Activated T-helper 1 cell treated with Interleukin-2 at 50 U/mL for 16 hours (primary cell): ENCODE data around the gene ALDH4A1.

ENCODE experiments used
- DNase-seq: peaks from one replicate; pipeline ENCODE4 v3.0.0-alpha.2; 2020; ENCODE audit warnings: low read depth

Gene ALDH4A1

DNA sequence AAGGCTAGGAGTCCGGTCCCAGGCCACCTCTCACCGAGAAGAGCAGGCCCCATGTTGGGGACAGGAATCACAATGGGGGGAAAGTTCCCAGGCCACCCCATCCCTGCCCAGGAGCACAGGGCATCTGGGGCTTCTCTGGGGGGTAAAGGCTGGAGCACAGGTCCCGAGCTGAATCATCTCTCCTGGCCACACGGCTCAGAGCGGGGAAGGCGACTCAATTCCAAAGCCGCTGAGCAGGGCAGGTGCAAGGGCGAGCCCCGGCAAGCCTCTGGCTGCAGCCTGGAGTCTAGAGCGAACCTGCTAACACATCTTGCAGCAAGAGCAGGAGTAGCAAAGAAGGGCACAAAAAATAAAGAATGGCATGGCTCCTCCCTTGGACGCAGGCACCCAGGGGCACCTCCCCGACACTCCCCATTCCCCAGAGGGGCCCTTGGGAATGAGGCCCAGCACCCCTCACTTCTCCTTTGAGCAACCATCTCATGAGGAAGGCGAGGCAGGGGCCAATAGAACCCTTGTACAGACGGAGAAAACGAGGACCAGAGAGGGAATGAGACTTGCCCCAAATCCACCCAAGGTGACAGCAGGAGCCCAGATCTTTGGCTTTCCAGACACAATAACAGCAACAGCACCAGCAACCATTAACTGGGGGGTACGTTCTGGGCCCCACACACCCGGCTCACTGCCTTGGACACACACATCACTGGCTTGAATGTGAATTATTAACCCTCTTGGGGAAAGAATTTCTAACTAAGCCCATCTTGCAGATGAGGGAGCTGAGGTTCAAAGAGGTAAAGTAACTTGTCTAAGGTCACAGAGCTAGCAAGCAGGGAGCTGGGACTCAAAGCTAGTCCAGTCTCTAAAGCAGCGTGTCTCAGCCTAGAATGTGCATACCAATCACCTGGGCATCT, 20.7 kb upstream of the ALDH4A1 start:
- no peak for DNase-seq

DNA sequence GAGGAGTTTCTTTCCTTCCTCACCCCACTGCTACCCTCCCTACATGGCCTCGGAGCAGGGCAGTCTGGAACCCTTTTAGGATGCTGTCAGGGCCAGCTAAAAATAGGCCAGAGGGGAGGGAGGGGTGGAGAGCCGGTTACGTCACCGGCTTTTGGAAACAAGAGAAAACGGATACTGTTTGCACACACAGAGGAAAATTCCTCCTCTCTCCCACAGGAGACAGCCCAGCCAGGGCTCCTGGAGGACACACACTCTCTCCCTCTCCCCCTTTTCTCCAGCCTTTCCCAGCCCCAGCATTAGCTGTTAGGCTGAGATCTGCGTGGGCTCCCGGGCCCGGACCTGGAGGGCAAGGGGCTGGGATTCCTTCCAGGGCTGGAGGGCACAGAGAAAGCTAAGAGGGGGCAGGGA, 20.0 kb upstream of the ALDH4A1 start:
- no peak for DNase-seq

DNA sequence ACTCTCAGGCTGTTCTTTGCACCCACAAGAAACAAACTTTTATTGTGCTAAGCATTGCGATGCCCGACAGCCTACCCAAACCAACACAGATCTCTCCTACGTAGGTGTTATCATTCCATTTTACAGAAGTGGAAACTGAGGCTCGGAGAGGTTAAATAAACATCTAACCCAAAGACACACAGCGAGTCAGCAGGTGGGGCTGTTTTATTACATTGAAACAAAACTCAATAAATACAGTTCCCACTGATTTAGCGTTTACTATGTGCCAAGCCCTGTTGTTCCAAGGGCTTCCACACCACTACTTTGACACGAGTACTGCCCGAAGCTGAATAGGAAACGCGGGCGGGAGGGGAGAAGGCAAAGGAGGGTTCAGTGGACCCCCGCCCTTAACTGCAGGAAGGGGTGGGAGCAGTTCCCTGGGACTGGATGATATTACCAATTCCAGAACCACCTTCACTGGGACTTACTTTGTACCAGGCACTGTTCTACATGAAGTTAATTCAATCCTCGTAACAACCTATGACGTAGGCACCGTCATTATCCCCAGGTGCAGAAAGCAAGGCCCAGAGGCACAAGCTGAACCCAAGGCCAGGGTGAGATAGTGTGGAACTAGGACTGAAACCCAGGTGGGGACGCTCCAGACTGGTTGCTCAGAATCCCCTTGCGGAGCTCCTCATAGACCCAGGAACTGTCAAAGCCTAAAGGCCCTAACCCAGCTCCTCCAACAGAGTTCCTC, 19.3 kb upstream of the ALDH4A1 start:
- no peak for DNase-seq

DNA sequence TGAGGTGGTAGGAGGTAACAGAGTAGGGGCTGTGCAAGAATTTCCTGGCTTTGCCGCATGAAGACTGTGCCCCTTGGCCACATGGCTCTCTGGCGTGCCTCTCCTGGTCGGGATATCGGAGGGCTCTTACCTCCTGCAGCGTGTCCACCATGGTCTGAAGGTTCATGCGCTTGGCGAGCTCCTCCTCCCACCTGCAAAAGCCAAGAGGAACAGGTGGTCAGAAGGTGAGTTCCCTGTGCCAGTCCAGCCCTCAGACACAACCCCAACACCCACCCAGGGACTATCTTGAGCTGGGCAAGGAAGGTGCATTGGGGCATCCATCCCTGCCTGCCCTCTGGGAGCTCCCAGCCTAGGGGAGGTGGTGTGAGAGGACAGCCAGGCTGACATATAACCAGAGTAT, 18.6 kb upstream of the ALDH4A1 start:
- no peak for DNase-seq

DNA sequence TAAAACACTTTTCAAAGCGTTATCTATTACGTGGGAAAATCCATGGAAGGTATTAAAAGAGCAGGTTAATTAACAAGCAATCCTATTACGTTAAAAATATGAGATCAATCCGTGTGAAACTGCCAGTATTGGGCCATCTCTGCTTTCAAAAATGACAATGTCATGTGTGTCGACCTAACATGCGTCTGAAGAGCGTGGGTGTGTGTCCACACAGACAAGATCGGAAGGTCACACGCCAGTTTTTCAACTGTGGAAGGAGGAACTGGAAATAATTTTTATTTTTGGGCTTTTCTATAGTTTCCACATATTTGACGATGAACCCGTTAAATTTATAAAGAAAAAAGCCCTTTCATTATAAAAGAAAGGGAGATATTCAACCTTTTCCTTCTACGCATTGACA, 17.6 kb upstream of the ALDH4A1 start:
- DNase-seq: no peak

DNA sequence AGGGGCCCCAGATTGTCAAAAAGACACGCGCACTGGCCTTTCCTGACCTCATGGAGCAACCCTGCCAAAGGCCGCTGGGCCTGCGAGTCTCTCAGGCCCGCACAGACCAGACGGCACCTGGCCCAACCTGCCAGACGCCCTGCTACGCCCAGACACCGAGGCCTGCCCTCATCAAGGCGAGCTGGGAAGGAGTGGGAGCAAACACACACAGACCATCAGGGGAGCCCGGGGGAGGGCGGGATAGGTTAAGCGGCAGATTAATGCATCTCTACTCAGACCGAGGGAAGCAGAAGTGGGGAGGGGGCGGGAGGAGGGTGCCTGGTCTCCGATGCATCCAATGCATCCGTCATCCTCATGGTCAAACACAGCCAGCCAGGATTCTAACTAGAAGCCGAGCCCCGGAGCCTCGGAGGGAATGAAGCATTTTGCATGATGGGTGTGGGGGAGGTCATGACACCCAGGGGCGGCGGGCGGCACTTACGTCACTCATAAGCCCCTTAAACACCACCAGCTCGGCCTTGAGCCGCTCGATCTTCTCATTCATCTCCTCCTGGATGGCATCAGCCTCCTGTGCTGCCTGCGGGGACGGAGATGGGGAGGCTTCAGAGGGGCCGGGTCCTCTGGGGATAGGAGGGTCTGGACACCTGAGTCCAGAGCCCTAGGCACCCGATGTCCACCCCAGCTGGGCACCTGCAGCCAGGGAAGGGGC, 17.0 kb upstream of the ALDH4A1 start:
- no peak for DNase-seq

DNA sequence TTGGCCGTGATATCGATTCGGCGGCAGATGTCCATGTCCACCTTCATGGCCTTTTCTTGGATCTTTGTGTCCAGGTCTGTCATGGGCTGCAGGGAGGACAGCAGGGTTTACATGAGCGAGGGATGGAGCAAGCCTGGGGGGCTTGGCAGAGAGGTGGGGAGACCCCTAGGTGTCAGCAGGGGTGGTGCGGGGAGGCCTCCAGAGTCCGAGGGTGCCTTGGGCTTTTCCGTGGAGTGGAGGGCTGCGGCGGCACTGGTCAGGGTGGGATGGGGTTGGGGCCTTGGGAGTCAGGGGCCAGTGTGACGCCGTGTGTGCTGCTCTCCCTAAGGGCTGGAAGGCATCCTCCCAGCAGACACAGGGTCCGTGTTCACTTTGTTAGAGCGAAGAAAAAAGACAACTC, 16.1 kb upstream of the ALDH4A1 start:
- no peak for DNase-seq

DNA sequence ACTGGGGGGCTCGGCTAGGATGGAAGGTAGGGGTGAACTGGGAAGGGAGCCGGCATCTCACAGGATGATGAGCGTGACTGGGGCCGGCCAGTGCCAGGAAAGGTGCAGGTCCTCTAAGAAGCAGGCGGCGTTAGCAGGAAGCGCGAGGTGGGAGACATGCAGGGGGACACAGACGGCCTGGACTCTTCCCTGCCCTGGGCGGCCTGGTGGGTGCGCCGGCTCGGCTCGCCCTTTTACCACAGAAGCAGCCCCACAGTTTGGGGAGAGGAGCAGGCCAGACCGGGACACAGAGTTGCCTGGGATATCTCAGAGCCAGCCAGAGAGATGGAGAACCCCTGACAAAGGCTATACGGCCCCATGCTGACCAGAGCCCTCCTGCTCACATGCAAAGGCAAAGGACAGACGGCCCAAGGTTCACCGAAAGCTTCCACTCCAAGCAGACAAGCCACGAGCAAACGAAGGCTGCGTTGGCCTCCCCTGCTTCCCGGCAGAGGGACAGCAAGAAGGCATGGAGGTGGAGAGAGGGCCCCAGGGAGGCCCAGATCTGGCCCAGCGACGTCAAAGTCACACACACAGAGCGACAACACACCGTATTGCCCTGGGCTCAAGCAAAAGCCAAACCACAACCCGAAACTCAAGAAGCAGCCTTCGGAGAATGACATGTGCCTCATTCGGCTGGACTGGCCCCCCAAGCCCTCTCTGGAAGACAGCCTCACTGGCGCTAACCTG, 14.9 kb upstream of the ALDH4A1 start:
- no peak for DNase-seq

DNA sequence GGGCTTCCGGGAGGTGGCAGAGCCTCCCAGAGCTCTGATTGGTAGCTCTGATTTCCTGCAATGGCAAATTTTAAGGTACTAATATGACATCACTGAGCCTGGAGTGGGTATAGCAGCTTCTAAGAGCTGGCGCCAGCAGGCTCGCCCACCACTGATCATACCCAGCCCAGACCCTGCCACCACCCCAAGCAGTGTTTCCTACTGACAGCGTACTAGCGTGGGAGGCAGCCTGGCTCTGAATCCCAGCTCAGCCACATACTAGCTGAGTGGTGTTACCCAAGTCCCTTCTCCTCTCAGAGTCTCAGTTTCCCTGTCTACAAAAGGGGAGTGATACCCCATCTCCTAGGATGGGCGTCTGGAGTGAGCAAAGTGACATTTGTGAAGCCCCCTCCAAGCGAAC, 13.0 kb upstream of the ALDH4A1 start:
- no peak for DNase-seq

DNA sequence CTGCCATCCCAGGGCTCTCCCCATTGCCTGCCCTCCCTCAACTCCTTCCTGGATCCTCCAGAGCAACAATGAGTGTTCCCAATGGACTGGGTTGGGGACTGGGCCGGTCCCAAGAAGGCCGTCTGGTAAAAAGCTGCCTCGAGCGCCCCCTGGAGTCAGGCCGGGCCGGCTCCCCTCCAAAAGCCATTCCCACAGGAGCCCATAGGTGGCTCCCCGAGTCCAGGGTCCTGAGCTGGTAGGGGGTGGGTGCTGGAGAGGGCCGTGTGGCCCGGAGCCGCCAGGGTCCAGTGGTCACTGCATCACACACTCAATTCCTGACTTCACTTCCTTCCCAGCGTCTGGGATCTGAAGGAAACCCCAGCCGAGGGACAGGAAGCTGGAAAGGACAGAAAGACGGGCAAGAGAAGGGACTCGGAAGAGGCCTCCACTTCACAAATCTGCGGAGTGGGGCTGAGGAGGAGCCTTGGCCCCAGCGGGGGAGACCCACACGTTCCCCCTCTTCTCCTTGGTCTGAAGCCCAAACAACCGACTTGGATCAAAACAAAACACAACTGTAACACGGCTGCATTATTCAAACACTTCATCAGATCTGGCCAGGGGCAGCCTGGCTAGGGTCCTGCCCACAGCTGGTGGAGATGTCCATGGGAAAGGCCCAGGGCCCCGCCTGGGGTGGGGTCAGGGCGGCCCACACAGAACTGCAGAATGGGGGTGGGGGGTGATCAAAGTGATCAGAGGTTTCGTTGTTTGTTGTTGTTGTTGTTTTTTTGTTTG, 10.9 kb upstream of the ALDH4A1 start:
- DNase-seq: peak; percentile 61

DNA sequence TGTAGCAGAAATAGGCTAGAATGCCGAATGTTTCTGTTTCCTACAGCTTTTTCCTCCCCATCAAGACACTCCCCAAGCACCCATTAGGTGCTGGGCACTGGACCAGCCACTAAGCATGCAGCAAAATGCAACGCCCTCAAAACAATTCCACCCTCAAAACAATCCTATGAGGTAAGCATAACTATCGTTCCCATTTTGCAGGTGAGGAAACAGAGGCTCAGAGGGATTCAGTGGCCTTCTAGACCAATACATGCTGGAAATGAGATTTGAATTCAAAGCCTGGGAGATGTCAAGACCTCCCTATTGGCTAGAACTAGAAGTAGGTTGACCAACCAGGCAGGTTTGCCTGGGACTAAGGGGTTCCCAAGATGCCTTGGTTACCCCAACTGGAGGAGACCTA, 10.2 kb upstream of the ALDH4A1 start:
- no peak for DNase-seq

DNA sequence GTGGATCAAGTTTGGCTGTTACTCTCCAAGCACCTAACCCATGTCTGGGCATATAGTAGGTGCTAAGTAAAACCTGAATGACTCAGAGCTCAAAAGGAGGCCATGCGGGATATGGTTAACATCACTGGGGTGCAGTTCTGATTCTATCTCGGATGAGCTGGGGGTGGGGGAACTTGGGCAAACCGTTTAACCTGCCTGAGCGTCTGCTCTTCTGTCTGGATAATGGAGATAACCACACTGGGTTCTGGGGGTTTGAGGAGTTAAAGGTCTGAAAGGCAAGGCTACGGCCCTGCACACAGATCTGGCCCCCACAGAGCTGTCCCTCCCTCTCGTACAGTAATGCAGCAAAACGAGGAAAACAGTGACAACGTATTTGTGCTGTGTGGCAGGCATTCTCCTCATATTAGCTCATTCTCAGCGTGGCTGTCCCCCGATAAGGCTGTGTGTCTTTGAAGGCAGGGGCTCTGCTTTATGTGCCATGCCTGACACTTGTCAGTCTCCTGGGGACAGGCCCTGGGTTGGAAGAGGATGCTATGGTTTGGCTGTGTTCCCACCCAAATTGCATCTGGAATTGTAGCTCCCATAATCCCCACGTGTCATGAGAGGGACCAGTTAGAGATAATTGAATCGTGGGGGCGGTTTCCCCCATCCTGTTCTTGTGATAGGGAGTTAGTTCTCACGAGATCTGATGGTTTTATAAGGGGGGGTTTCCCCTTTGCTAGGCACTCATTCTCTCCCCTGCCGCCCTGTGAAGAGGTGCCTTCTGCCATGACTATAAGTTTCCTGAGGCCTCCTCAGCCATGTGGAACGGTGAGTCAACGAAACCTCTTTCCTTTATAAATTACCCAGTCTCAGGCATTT, 6.8 kb upstream of the ALDH4A1 start:
- DNase-seq: no peak

DNA sequence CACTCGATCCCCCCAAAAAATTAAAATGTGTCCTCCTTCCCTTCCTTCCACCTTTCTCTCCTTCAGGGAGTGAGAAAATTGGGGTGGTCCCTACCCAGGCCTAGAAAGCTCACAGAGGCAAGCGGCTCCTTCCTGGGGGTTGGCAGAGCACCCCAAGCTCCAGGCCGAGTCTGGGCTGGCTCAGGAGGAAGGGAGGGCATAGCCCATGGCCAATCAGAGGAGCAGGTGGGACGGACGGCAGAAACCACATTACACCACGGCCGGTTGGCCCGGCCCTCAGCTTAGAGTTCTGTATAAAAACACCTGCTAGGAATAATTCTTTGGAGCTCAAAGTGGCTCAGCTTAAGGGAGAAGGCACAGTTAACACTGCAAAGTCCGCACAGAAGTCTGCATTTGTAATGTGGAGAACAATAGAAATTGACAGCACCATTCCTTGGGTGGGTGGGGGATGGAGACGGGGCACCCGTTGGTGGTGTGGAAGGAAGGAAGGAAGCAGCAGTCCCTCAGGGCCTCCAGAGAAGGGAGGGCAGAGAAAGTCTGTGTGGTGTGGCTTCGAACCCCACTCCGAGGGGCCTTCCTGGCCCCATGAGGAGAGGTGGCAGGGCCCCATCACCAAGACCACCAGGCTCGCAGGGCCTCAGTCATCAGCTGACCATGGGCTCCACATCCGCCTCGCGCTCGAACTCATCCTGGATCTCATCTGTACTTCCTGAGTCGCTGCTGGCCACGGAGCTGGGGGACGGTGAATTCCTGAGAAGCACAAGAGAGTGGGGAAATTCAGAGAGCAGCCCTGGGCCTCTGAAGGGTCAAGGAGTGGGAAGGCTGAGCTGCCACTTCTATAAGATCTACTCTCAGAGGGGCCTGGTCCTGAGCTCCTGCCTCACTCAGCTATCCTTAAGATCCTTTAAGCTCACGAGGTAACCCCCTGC, 5.8 kb upstream of the ALDH4A1 start:
- DNase-seq: no peak

DNA sequence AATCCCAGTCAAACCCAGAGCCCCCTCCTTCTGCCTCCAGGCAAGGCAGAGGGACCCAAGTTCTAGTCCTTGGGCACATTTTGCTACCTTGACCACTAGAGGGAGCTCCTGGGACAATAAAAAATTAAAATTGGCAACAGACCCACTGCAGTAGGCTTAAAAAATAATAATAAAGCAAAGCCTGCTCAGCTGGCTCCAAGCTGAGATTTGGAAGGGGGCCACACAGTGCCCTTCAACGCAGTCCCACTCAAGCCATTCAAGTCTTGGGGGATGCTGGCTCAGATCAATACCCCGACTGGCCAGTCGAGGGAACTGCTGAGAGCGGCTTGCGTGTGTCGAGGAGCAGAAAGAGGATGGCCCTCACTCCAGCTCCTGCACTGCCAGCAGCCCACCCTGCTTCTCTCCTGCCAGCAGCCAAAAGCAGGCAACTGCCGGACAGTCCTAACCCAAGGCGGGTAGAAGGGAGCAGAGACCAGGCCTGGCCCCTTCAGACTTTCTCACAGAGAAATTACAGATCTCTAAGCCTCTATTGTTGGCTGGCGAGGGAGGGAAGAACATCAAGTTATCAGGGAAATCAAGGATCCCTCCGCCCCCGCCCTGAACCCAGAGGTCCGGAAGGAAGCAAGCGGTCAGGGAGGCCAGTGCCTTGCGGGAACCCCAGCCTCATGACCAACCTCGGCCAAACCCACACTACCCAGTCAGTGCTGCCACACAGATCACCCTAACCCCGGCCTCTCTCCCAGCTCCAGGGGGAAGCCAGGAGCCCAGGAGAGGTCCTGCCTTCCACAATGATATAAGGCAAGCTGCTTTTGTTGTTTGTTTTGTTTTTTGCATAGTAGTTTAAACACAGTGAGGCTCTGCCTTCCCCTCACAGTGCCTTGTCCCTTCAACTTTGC, 4.9 kb upstream of the ALDH4A1 start:
- peak; percentile 25 for DNase-seq

DNA sequence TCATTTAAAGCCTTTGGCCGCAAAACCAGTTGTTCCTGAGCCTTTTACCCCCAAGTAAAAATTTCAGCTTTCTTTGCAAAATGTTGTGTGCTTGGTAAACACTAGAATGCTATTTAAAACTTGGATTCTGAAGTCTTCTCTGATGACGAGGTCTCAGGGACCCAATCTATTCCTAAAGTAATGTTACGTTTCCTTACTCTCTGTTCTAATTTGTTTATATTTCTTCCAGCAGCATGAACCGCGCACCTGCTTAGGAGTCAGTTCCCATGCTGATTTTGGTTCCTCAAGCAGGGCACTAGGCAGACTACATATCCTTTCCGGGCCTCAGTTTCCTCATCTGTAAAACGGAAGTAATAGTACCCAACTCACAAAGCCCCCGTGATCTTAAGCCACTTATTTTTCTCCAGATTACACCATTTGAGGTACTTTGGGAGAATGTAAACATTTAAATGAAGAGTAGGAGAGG, 969 bp upstream of the ALDH4A1 start:
- DNase-seq: no peak

DNA sequence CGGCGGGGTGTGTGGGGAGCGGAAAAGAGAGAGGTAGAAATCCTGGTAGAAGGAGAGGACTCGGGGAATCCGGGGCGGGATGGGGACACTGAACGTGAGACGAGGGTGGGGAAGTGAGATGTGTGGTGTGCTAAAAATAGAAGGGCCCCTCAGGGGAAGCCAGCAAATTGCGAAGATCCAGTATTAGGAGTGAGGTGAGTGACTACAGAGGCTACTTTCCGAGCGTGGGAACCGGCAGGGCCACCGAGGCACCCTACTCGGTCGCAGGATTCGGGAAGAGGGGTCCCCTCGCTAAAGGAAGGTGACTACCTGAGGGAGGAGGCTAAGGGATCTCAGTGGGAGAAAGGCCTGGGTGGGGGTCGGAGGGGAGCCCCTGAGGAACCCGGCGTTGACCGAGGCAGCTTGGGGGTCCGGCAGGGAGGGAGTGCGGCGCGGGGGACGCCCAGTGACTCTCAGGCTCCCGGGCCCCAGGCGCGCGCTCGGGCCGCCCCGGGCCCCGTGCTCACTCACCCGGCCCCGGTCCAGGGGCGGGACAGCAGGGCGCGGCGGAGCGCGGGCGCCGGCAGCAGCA, 318 bp downstream of the ALDH4A1 start:
- DNase-seq: no peak

DNA sequence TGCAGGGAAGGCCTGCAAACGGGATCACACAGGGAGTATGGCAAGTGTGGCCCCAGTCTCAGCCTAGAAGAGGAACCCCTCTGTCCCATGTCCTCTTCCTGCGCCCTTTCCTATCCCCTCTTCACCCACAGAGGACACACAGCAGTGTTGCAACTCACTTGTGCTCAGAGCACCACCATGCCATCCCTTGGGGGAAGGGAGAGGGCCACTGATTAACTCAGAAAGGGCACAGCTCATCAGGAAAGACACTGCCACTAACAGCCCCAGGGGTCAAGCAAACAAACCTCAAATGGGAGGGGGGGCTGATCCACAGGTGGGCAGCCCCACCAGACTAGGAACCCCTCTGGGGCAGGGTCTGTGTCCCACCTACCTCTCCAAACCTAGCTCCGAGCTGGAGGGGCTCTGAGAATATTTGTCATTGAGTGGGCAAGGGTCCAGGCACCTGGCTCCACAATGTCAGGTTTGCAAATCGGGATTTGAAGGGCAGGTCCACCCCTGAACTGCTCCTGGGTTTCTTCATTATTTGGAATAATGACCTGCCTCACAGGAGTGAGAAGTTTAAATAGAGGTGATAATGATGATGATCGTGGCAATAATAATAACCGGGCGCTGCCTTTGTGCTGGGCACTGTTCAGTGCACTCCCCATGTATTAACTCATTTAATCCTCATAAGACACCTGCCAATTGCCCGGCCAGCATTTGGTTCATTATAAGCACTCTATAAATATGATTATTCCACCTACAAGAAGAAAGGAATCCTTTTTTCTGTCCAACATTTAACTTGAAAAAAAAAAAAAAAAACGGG, 1.0 kb downstream of the ALDH4A1 start:
- no peak for DNase-seq
